Left lung (tissue), 10 donors: Measurements from ENCODE around the gene RCVRN. TPM values are rescaled to one million over a fixed set of nuclear protein-coding genes. Genes with fewer than 3 reads are reported as not detected.

Source experiments
- ATAC-seq: fragments of 200-7000 bp; cut with Tn5 transposase; one replicate; pipeline ENCODE4 v1.9.1; 2020; ENCODE audit warnings: moderate library complexity
- DNase-seq, 4 donors: peaks; one replicate each; pipeline ENCODE4 v3.0.0-alpha.2; 2013 to 2020
- H3K27ac ChIP-seq, 2 donors: fragments of 200-600 bp; sonication (generic) in 1 of 2; one replicate each; pipeline versions ENCODE4 v1.5.0 to v1.8.0; 2020 to 2021
- H3K27me3 ChIP-seq, 2 donors: fragments of 200-600 bp; sonication (generic) in 1 of 2; one replicate each; pipeline versions ENCODE4 v1.5.0 to v1.8.0; 2020 to 2021
- H3K36me3 ChIP-seq, 2 donors: fragments of 200-600 bp; sonication (generic) in 1 of 2; one replicate each; pipeline versions ENCODE4 v1.5.0 to v1.8.0; 2020 to 2021
- H3K4me1 ChIP-seq, 2 donors: fragments of 200-600 bp; one replicate each; pipeline ENCODE4 v1.8.0; 2021
- H3K4me3 ChIP-seq, 2 donors: fragments of 200-600 bp; sonication (generic) in 1 of 2; one replicate each; pipeline versions ENCODE4 v1.5.0 to v1.8.0; 2020 to 2021; ENCODE audit warnings: mild to moderate bottlenecking in 1 of 2
- H3K9me3 ChIP-seq, 2 donors: fragments of 200-600 bp; sonication (generic) in 1 of 2; one replicate each; pipeline versions ENCODE4 v1.5.0 to v1.8.0; 2020 to 2021
- CTCF ChIP-seq, 2 donors: fragments of 200-600 bp; sonication (generic) in 1 of 2; IDR thresholded peaks; one replicate each; pipeline versions ENCODE4 v1.5.0 to v1.8.0; 2021; ENCODE audit warnings: antibody characterized with exemption in 2 of 2
- intact Hi-C, 2 donors: fragments of 100-400 bp; cut with DNase I; formaldehyde crosslinking; loops; one replicate each; pipeline versions ENCODE4 v1.11.2 to v1.14.2; 2022
- polyA plus RNA-seq, 6 donors: library from polyadenylated mRNA; unstranded; fragments of 120-200 nt; gene quantifications; one replicate each; pipeline ENCODE4 v1.2.1, GENCODE V29; 2013; ENCODE audit not compliant: insufficient read length in 6 of 6
- total RNA-seq, 2 donors: library from RNA; stranded (reverse); fragmentation: NEBNext Ultra II Directional; extraction: Animal tissue kit (Norgen Biotek cat#: 25700); gene quantifications; one replicate each; pipeline ENCODE4 v1.2.1, GENCODE V29; 2021
- donor health status: DM: no; HTN: yes; CAD: no.
- donor health status: DM: no; HTN: no; CAD: no.

Gene RCVRN
- total and polyA plus RNA-seq, 8 donors: 0.17 to 0.67 (median 0.41) TPM

- intact Hi-C loops: no loop called here
- no peaks in the 10 kb centered on the region for H3K27me3 ChIP-seq
Measured at GRCh38 chr17:9862949-9863348, 42.1 kb downstream of the RCVRN start.

GRCh38 chr17:9862220-9862619, 42.9 kb downstream of the RCVRN start:
- H3K4me3 ChIP-seq: no peak overlapping the region
- no peak for ATAC-seq
- no peak overlapping the region for H3K27ac ChIP-seq
- intact Hi-C loops: no loop called here
- H3K4me1 ChIP-seq: no peaks in the 10 kb centered on the region
- no peaks in the 10 kb centered on the region for H3K27me3 ChIP-seq
- no peak for TF ChIP-seq CTCF (IDR thresholded peaks at IDR 0.05)
- H3K9me3 ChIP-seq: peaks cover 0 to 14% of the 10 kb centered on the region in 2 donors
- H3K36me3 ChIP-seq: no peaks in the 10 kb centered on the region
- no peak for DNase-seq

More at GRCh38 chr17:9862949-9863348, 42.1 kb downstream of the RCVRN start:
- DNase-seq (no peak), ATAC-seq (no peak)
- H3K27ac ChIP-seq: no peak overlapping the region
- no peak for TF ChIP-seq CTCF (IDR thresholded peaks at IDR 0.05)
- H3K36me3 ChIP-seq: no peaks in the 10 kb centered on the region
- no peaks in the 10 kb centered on the region for H3K4me1 ChIP-seq
- no peak overlapping the region for H3K4me3 ChIP-seq
- H3K9me3 ChIP-seq: peaks cover 0 to 14% of the 10 kb centered on the region in 2 donors

- intact Hi-C loops: no loop called here
- Histone ChIP-seq H3K36me3 (no peaks in the 10 kb centered on the region), H3K4me1 (no peaks in the 10 kb centered on the region), H3K27ac (no peak overlapping the region), H3K27me3 (no peaks in the 10 kb centered on the region), H3K4me3 (no peak overlapping the region), H3K9me3 (peaks cover 0 to 17% of the 10 kb centered on the region in 2 donors)
- DNase-seq: no peak
- no peak for ATAC-seq
- no peak for TF ChIP-seq CTCF (IDR thresholded peaks at IDR 0.05)
Measured at GRCh38 chr17:9860851-9861250, 44.2 kb downstream of the RCVRN start.

- intact Hi-C loops: no loop called here
- peaks cover 0 to 17% of the 10 kb centered on the region in 2 donors for H3K9me3 ChIP-seq
- ATAC-seq (no peak), DNase-seq (no peak)
- TF ChIP-seq CTCF (IDR thresholded peaks at IDR 0.05): no peak
- H3K4me3 ChIP-seq: no peak overlapping the region
- no peaks in the 10 kb centered on the region for H3K36me3 ChIP-seq
- no peaks in the 10 kb centered on the region for H3K4me1 ChIP-seq
- H3K27me3 ChIP-seq: no peaks in the 10 kb centered on the region
- H3K27ac ChIP-seq: no peak overlapping the region
Measured at GRCh38 chr17:9859781-9860180, 45.3 kb downstream of the RCVRN start.

- H3K27ac ChIP-seq: no peak overlapping the region
- no peaks in the 10 kb centered on the region for H3K36me3 ChIP-seq
- DNase-seq: no peak
- no peak for TF ChIP-seq CTCF (IDR thresholded peaks at IDR 0.05)
- H3K4me1 ChIP-seq: no peaks in the 10 kb centered on the region
- no peak overlapping the region for H3K4me3 ChIP-seq
- H3K27me3 ChIP-seq: no peaks in the 10 kb centered on the region
- H3K9me3 ChIP-seq: peaks cover 0 to 9% of the 10 kb centered on the region in 2 donors
- no peak for ATAC-seq
- intact Hi-C loops: no loop called here
Measured at GRCh38 chr17:9855036-9855435, 50.0 kb downstream of the RCVRN start.
